B cell (primary cell): Measurements from ENCODE around the gene ST3GAL3. TPM values are rescaled to one million over a fixed set of nuclear protein-coding genes. Genes with fewer than 3 reads are reported as not detected.

Experiments
- ATAC-seq: fragments of 200-7000 bp; cut with Tn5 transposase; one replicate; pipeline ENCODE4 v1.10.0; 2021; ENCODE audit warnings: low read depth, mild to moderate bottlenecking, moderate number of reproducible peaks, moderate library complexity
- CTCF ChIA-PET: fragments of 350-600 bp; sonication (Branson Sonifier 250); formaldehyde crosslinking; loops from one replicate; lab custom pipeline; 2021; ENCODE audit warnings: antibody characterized with exemption, inconsistent platforms; lab: Charles Lee
- POLR2A ChIA-PET: fragments of 350-600 bp; sonication (Branson Sonifier 250); formaldehyde crosslinking; loops from one replicate; lab custom pipeline; 2021; ENCODE audit warnings: antibody characterized with exemption; lab: Charles Lee
- DNase-seq: peaks from one replicate; pipeline ENCODE4 v3.0.0; 2013
- H2AFZ ChIP-seq: 2 replicates; pipeline ENCODE4 v1.6.1; 2012; ENCODE audit warnings: mild to moderate bottlenecking, low read depth, low read length; ENCODE audit not compliant: insufficient read depth, poor library complexity, severe bottlenecking
- H3K27ac ChIP-seq, 2 donors: 1 replicate in 1 of 2; 2 replicates in 1 of 2; pipeline ENCODE4 v1.5.1; 2012 to 2013; ENCODE audit warnings: low read length in 2 of 2, mild to moderate bottlenecking in 2 of 2, moderate library complexity in 1 of 2
- H3K27me3 ChIP-seq, 4 experiments: fragments of 200-600 bp in 1 of 4; sonication (generic) in 1 of 4; replicated peaks in 1 of 4; 1 replicate in 2 of 4; 2 replicates in 2 of 4; pipeline versions ENCODE4 v1.6.1 to v1.7.0; 2013 to 2016; ENCODE audit warnings: low read length in 3 of 4, mild to moderate bottlenecking in 2 of 4, mixed read lengths in 1 of 4, moderate library complexity in 1 of 4; ENCODE audit not compliant: insufficient read depth in 4 of 4, control insufficient read depth in 3 of 4; ENCODE audit errors: control extremely low read depth in 1 of 4
- H3K36me3 ChIP-seq, 2 experiments: replicated peaks in 1 of 2; 1 replicate in 1 of 2; 2 replicates in 1 of 2; pipeline versions ENCODE4 v1.6.1 to v1.7.1; 2013; ENCODE audit warnings: low read length in 1 of 2; ENCODE audit not compliant: insufficient read depth in 2 of 2, control insufficient read depth in 1 of 2; ENCODE audit errors: control extremely low read depth in 1 of 2, extremely low read depth in 1 of 2
- H3K4me1 ChIP-seq, 2 donors: fragments of 200-600 bp in 1 of 2; sonication (generic) in 1 of 2; 1 replicate in 1 of 2; 2 replicates in 1 of 2; pipeline versions ENCODE4 v1.5.1 to v1.6.1; 2013 to 2017; ENCODE audit warnings: low read length in 2 of 2; ENCODE audit not compliant: control insufficient read depth in 2 of 2, insufficient read depth in 2 of 2
- H3K4me2 ChIP-seq: replicated peaks from 2 replicates; pipeline ENCODE3; 2012; ENCODE audit warnings: mild to moderate bottlenecking, low read depth, low read length; ENCODE audit not compliant: poor library complexity, severe bottlenecking
- H3K4me3 ChIP-seq, 5 experiments: fragments of 200-600 bp in 1 of 5; sonication (generic) in 1 of 5; 1 replicate in 3 of 5; 2 replicates in 2 of 5; pipeline versions ENCODE4 v1.5.1 to v1.7.0; 2011 to 2016; ENCODE audit warnings: low read length in 4 of 5, mild to moderate bottlenecking in 4 of 5, low read depth in 2 of 5, control low read depth in 1 of 5, moderate library complexity in 1 of 5; ENCODE audit not compliant: insufficient read depth in 1 of 5; ENCODE audit errors: control extremely low read depth in 1 of 5, extremely low read depth in 1 of 5
- H3K79me2 ChIP-seq: fragments of 200-600 bp; sonication (generic); one replicate; pipeline ENCODE4 v1.6.0; 2016; ENCODE audit warnings: low read length; ENCODE audit not compliant: control insufficient read depth, insufficient read depth
- H3K9ac ChIP-seq: fragments of 200-600 bp; sonication (generic); 2 replicates; pipeline ENCODE4 v1.6.1; 2017; ENCODE audit warnings: mild to moderate bottlenecking, low read length, moderate library complexity
- H3K9me3 ChIP-seq, 3 donors: one replicate each; pipeline versions ENCODE4 v1.6.1 to v1.7.1; 2013; ENCODE audit warnings: low read length in 2 of 3; ENCODE audit not compliant: control insufficient read depth in 2 of 3, insufficient read depth in 1 of 3; ENCODE audit errors: control extremely low read depth in 1 of 3
- H4K20me1 ChIP-seq: 2 replicates; pipeline ENCODE4 v1.6.0; 2012; ENCODE audit warnings: mild to moderate bottlenecking, low read length; ENCODE audit not compliant: insufficient read depth, control insufficient read depth, poor library complexity, severe bottlenecking
- H3K27ac Mint-ChIP-seq: one replicate; pipeline ENCODE4 v1.8.0; 2021; ENCODE audit warnings: mixed read lengths
- H3K27me3 Mint-ChIP-seq: one replicate; pipeline ENCODE4 v1.8.0; 2021; ENCODE audit warnings: mixed read lengths
- H3K4me1 Mint-ChIP-seq: one replicate; pipeline ENCODE4 v1.8.0; 2021; ENCODE audit warnings: mixed read lengths
- H3K4me3 Mint-ChIP-seq: one replicate; pipeline ENCODE4 v1.8.0; 2021; ENCODE audit warnings: mixed read lengths
- H3K9me3 Mint-ChIP-seq: one replicate; pipeline ENCODE4 v1.8.0; 2022; ENCODE audit warnings: mixed read lengths; ENCODE audit not compliant: insufficient read depth
- CTCF ChIP-seq: fragments of 200-600 bp; IDR thresholded peaks from one replicate; pipeline ENCODE4 v1.8.0; 2022; ENCODE audit warnings: antibody characterized with exemption, mild to moderate bottlenecking
- EZH2 ChIP-seq: IDR thresholded peaks from 2 replicates; pipeline ENCODE4 v1.6.1; 2012; ENCODE audit warnings: borderline replicate concordance, low read depth, mild to moderate bottlenecking, moderate library complexity, low read length; ENCODE audit not compliant: insufficient read depth, poor library complexity, severe bottlenecking
- WGBS: methylation state at CpG from one replicate; pipeline ENCODE4 v1.1.5; 2013; ENCODE audit warnings: missing lambda C conversion rate; ENCODE audit not compliant: insufficient coverage; 5-methylcytosine and 5-hydroxymethylcytosine counted together
- intact Hi-C: fragments of 100-400 bp; cut with micrococcal nuclease; formaldehyde crosslinking; loops from one replicate; pipeline ENCODE4 v1.10.0; 2022
- polyA plus RNA-seq: library from polyadenylated mRNA; depleted of rRNA; stranded (reverse); fragments of >200 nt; gene quantifications from 2 replicates; pipeline ENCODE4 v1.2.3, GENCODE V29; 2012
- total RNA-seq, 2 donors: library from RNA; stranded (reverse); fragments of 120-200 nt in 1 of 2; gene quantifications; 1 replicate in 1 of 2; 2 replicates in 1 of 2; pipeline versions ENCODE4 v1.2.3 to v1.2.4, GENCODE V29; 2013 to 2022

Gene ST3GAL3
- total and polyA plus RNA-seq, 2 donors (not counting 1 experiment from before 2014, with no cell fraction given) = 16.8 to 31.4 TPM

- H3K4me2 ChIP-seq = no peak overlapping the region
- no peak overlapping the region for H3K4me3 Mint-ChIP-seq
- no peaks in the 10 kb centered on the region for H3K27me3 ChIP-seq
- H2AFZ ChIP-seq = no peak overlapping the region
- WGBS = 90% methylated on average over 4 of the region's 4 CpGs
- TF ChIP-seq CTCF = no peak
- TF ChIP-seq EZH2 = no peak
- H3K36me3 ChIP-seq = no peaks in the 10 kb centered on the region
- H3K79me2 ChIP-seq = no peaks in the 10 kb centered on the region
- no peaks in the 10 kb centered on the region for H3K4me1 Mint-ChIP-seq
- no peak overlapping the region for H3K27ac Mint-ChIP-seq
- H3K27ac ChIP-seq = no peak overlapping the region
- H3K9me3 ChIP-seq = peaks cover under 1 to 4% (median 3%) of the 10 kb centered on the region in 3 donors
- ATAC-seq (no peak), DNase-seq (no peak)
- H3K27me3 Mint-ChIP-seq = no peaks in the 10 kb centered on the region
- POLR2A ChIA-PET = no interaction called here
- no peaks in the 10 kb centered on the region for H4K20me1 ChIP-seq
- no peak overlapping the region for H3K9ac ChIP-seq
- intact Hi-C loops = no loop called here
- H3K4me3 ChIP-seq = no peak overlapping the region
- CTCF ChIA-PET = no interaction called here
- peaks cover 5 to 18% of the 10 kb centered on the region in 2 donors for H3K4me1 ChIP-seq
- peaks cover 5% of the 10 kb centered on the region for H3K9me3 Mint-ChIP-seq
Measured at GRCh38 chr1:43803646-43804045, 96.3 kb downstream of the ST3GAL3 start.

- CTCF ChIA-PET = no interaction called here
- H3K4me3 ChIP-seq = no peak overlapping the region
- H3K27ac Mint-ChIP-seq = no peak overlapping the region
- H3K9ac ChIP-seq = no peak overlapping the region
- TF ChIP-seq EZH2 (no peak), CTCF (no peak)
- H2AFZ ChIP-seq = no peak overlapping the region
- H3K36me3 ChIP-seq = no peaks in the 10 kb centered on the region
- H3K27me3 Mint-ChIP-seq = no peaks in the 10 kb centered on the region
- H3K4me1 Mint-ChIP-seq = no peaks in the 10 kb centered on the region
- intact Hi-C loops = no loop called here
- H3K27me3 ChIP-seq = no peaks in the 10 kb centered on the region
- WGBS = 97% methylated on average over 2 of the region's 4 CpGs
- no peak overlapping the region for H3K27ac ChIP-seq
- H3K4me1 ChIP-seq = peaks cover 5 to 18% of the 10 kb centered on the region in 2 donors
- H3K79me2 ChIP-seq = no peaks in the 10 kb centered on the region
- H3K4me2 ChIP-seq = no peak overlapping the region
- H3K4me3 Mint-ChIP-seq = no peak overlapping the region
- no peak for ATAC-seq
- H4K20me1 ChIP-seq = no peaks in the 10 kb centered on the region
- peaks cover 10% of the 10 kb centered on the region for H3K9me3 Mint-ChIP-seq
- H3K9me3 ChIP-seq = peaks cover 1 to 9% (median 8%) of the 10 kb centered on the region in 3 donors
- no peak for DNase-seq
- POLR2A ChIA-PET = no interaction called here
Measured at GRCh38 chr1:43804569-43804968, 97.2 kb downstream of the ST3GAL3 start.
